Right cardiac atrium (tissue), 5 donors: ENCODE measurements around the gene CELF2. TPM values are rescaled to one million over a fixed set of nuclear protein-coding genes. Genes with fewer than 3 reads are reported as not detected.

Experiments used
- ATAC-seq, 2 donors: fragments of 200-7000 bp; cut with Tn5 transposase; one replicate each; pipeline versions ENCODE4 v1.8.0 to v1.9.1; 2020; ENCODE audit warnings: moderate library complexity in 2 of 2, mild to moderate bottlenecking in 1 of 2
- DNase-seq, 3 donors: peaks; one replicate each; pipeline ENCODE4 v3.0.0-alpha.2; 2020
- H3K27ac ChIP-seq: one replicate; pipeline ENCODE4 v1.5.1; 2013; ENCODE audit warnings: mild to moderate bottlenecking, low read length, control low read depth, moderate library complexity
- H3K27me3 ChIP-seq: one replicate; pipeline ENCODE4 v1.6.1; 2013; ENCODE audit not compliant: control insufficient read depth, insufficient read depth
- H3K4me1 ChIP-seq: one replicate; pipeline ENCODE4 v1.6.1; 2013; ENCODE audit warnings: low read length; ENCODE audit not compliant: control insufficient read depth, insufficient read depth
- H3K4me3 ChIP-seq: one replicate; pipeline ENCODE4 v1.5.1; 2013; ENCODE audit warnings: low read length, control low read depth
- H3K9me3 ChIP-seq: one replicate; pipeline ENCODE4 v1.6.1; 2013; ENCODE audit warnings: low read length; ENCODE audit not compliant: control insufficient read depth
- WGBS: extraction: QIAGEN DNeasy Blood & Tissue Kit; methylation state at CpG from one replicate; pipeline ENCODE4 v1.1.7; 2013; 5-methylcytosine and 5-hydroxymethylcytosine counted together
- intact Hi-C, 4 donors: fragments of 100-400 bp; cut with DNase I; formaldehyde crosslinking; loops; one replicate each; pipeline versions ENCODE4 v1.11.0 to v1.14.0; 2022 to 2023
- polyA plus RNA-seq: library from polyadenylated mRNA; stranded (reverse); fragments of 200-250 nt; gene quantifications from one replicate; pipeline ENCODE4 v1.2.3, GENCODE V29; 2013
- total RNA-seq, 4 donors: library from RNA; stranded (reverse); fragmentation: NEBNext Ultra II Directional; extraction: Animal tissue kit (Norgen Biotek cat#: 25700); gene quantifications; one replicate each; pipeline ENCODE4 v1.2.1, GENCODE V29; 2021
- donor health status: healthy with polysubstance abuse.
- donor health status: DM: no; HTN: yes; CAD: no.
- donor health status: DM: no; HTN: no; CAD: no.
- donor health status: DM: no; HTN: yes; CAD: no; lungs with severe emphysema.
- donor health status: DM: yes; HTN: yes; CAD: no.

The CELF2 gene
- total and polyA plus RNA-seq, 5 donors, result 19.4 to 87.0 (median 76.8) TPM

- no peak overlapping the region for H3K27ac ChIP-seq
- DNase-seq (no peak), ATAC-seq (no peak)
- no peaks in the 10 kb centered on the region for H3K4me1 ChIP-seq
- H3K27me3 ChIP-seq, result no peaks in the 10 kb centered on the region
- WGBS, result 88% methylated on average over 17 of the region's 17 CpGs
- intact Hi-C loops, result no loop called here
- no peak overlapping the region for H3K4me3 ChIP-seq
- H3K9me3 ChIP-seq, result no peaks in the 10 kb centered on the region
Measured at GRCh38 chr10:11320809-11321520, 303.3 kb downstream of the CELF2 start.

DNA sequence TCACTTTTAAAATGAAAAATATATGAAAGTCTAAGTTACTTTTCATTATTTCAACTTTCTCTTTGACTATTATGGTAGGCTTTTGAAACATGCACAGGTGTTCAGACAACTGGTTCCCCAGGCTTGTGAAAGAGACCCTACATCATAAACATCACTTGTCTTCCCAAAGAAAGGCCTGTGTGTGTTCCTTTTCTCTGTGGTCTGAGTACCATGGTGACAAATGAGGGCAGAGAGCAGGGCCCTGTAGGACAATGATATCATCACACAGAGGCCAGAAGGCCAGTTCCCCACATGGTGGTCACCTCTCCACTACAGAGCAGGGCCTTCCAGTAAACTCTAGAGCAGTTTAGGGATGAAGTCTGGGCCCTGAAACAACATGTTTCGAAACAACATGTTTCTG, 305.0 kb downstream of the CELF2 start:
- 96% methylated on average over 1 of the region's 1 CpG for WGBS
- Histone ChIP-seq H3K9me3 (no peaks in the 10 kb centered on the region), H3K4me1 (no peaks in the 10 kb centered on the region), H3K27ac (no peak overlapping the region), H3K4me3 (no peak overlapping the region), H3K27me3 (no peaks in the 10 kb centered on the region)
- DNase-seq, result no peak
- intact Hi-C loops, result no loop called here
- ATAC-seq, result no peak

GRCh38 chr10:11324761-11325321, 307.2 kb downstream of the CELF2 start:
- intact Hi-C loops, result no loop called here
- Histone ChIP-seq H3K9me3 (no peaks in the 10 kb centered on the region), H3K27me3 (no peaks in the 10 kb centered on the region), H3K4me1 (peaks cover 8% of the 10 kb centered on the region), H3K27ac (no peak overlapping the region), H3K4me3 (no peak overlapping the region)
- no peak for DNase-seq
- 98% methylated on average over 11 of the region's 11 CpGs for WGBS
- ATAC-seq, result no peak

- intact Hi-C loops, result no loop called here
- Histone ChIP-seq H3K4me1 (peaks cover 8% of the 10 kb centered on the region), H3K27me3 (no peaks in the 10 kb centered on the region), H3K4me3 (no peak overlapping the region), H3K9me3 (no peaks in the 10 kb centered on the region), H3K27ac (no peak overlapping the region)
- WGBS, result 77% methylated on average over 2 of the region's 2 CpGs
- DNase-seq (no peak), ATAC-seq (no peak)
Measured at GRCh38 chr10:11325817-11326216, 308.1 kb downstream of the CELF2 start.

DNA sequence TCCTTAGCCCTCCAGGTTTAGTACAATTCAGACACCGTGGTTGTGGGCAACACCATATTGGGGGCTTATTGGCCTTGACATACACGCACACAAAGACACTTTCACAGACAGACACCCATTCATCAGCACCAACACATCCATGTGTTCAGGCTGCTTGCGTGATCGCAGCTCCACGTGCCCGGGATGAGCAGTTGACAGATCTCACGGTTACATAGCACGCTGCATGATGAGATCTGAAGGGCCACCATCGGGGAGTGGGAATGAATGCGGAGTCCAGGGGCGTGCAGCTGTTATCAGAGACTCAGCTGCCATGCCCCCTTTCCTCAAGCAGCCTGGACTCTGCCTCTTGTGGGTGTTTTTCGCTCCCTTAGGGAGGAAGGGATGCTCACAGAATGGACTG, 308.6 kb downstream of the CELF2 start:
- 78% methylated on average over 12 of the region's 12 CpGs for WGBS
- no peak for ATAC-seq
- intact Hi-C loops, result no loop called here
- H3K4me3 ChIP-seq, result no peak overlapping the region
- H3K4me1 ChIP-seq, result peaks cover 8% of the 10 kb centered on the region
- H3K9me3 ChIP-seq, result no peaks in the 10 kb centered on the region
- no peak for DNase-seq
- no peak overlapping the region for H3K27ac ChIP-seq
- H3K27me3 ChIP-seq, result no peaks in the 10 kb centered on the region

GRCh38 chr10:11326913-11327616, 309.4 kb downstream of the CELF2 start:
- H3K4me1 ChIP-seq, result peaks cover 8% of the 10 kb centered on the region
- no peak for ATAC-seq
- DNase-seq, result no peak
- H3K27ac ChIP-seq, result no peak overlapping the region
- intact Hi-C loops, result no loop called here
- no peaks in the 10 kb centered on the region for H3K9me3 ChIP-seq
- 69% methylated on average over 11 of the region's 11 CpGs for WGBS
- H3K4me3 ChIP-seq, result no peak overlapping the region
- no peaks in the 10 kb centered on the region for H3K27me3 ChIP-seq

- intact Hi-C loops, result no loop called here
- Histone ChIP-seq H3K27me3 (no peaks in the 10 kb centered on the region), H3K9me3 (no peaks in the 10 kb centered on the region), H3K4me1 (peaks cover 9% of the 10 kb centered on the region), H3K4me3 (no peak overlapping the region), H3K27ac (peak overlapping the region; percentile 69)
- 55% methylated on average over 17 of the region's 17 CpGs for WGBS
- ATAC-seq, result peak; percentile 64 to 76
- peak; percentile 47 to 78 (median 71) for DNase-seq
Measured at GRCh38 chr10:11328264-11329061, 310.8 kb downstream of the CELF2 start.

GRCh38 chr10:11329062-11329673, 311.5 kb downstream of the CELF2 start:
- H3K4me3 ChIP-seq, result no peak overlapping the region

GRCh38 chr10:11330383-11331045, 312.8 kb downstream of the CELF2 start:
- intact Hi-C loops, result no loop called here
- H3K27me3 ChIP-seq, result no peaks in the 10 kb centered on the region
- DNase-seq (no peak), ATAC-seq (peak; percentile 45 to 54)
- no peak overlapping the region for H3K27ac ChIP-seq
- 42% methylated on average over 8 of the region's 8 CpGs for WGBS
- no peak overlapping the region for H3K4me3 ChIP-seq
- no peaks in the 10 kb centered on the region for H3K9me3 ChIP-seq
- H3K4me1 ChIP-seq, result peaks cover 9% of the 10 kb centered on the region

More at GRCh38 chr10:11329062-11329673, 311.5 kb downstream of the CELF2 start:
- DNase-seq (no peak), ATAC-seq (peak; percentile 37 to 51)
- H3K27me3 ChIP-seq, result no peaks in the 10 kb centered on the region
- H3K4me1 ChIP-seq, result peaks cover 9% of the 10 kb centered on the region
- H3K27ac ChIP-seq, result peak overlapping the region; percentile 69
- no peaks in the 10 kb centered on the region for H3K9me3 ChIP-seq
- 33% methylated on average over 12 of the region's 12 CpGs for WGBS
- intact Hi-C loops, result no loop called here

DNA sequence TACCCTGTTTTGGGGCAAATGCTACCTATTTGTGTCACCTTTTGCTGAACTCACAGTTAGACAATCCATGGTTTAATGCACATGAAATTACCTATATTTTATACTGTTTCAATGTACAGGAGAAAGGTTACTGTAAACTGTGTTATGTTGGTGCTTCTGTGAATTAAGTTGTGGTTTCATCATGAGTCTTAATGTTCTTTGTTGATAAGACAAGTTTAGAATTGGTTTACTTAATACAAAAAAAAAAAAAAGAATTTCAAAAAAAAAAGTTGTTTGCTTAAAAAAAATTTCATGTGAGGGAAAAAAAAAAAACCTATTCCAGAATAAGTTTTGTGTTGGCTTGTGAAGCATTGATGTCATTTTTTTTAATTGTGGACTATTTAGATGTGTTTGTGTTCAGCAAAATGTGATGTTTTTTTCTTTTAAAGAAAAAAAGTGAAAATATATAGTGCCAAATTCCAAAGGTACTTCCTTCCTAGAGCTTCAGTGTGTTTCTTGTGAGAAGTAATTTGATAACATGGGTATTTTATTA, 313.4 kb downstream of the CELF2 start:
- no peak overlapping the region for H3K4me3 ChIP-seq
- intact Hi-C loops, result no loop called here
- peaks cover 9% of the 10 kb centered on the region for H3K4me1 ChIP-seq
- no peaks in the 10 kb centered on the region for H3K9me3 ChIP-seq
- no peak for DNase-seq
- H3K27ac ChIP-seq, result no peak overlapping the region
- H3K27me3 ChIP-seq, result no peaks in the 10 kb centered on the region
- no peak for ATAC-seq
